H1 (cell line): ENCODE results near the gene FBXL12. TPM values are rescaled to one million over a fixed set of nuclear protein-coding genes. Genes with fewer than 3 reads are reported as not detected.

ENCODE experiments used
- CTCF ChIA-PET: fragments of 300-600 bp; sonication (Branson Sonifier 250); formaldehyde crosslinking; loops from one replicate; lab custom pipeline; 2021; ENCODE audit not compliant: partially characterized antibody; lab: Charles Lee
- POLR2A ChIA-PET: fragments of 300-600 bp; sonication (Branson Sonifier 250); formaldehyde crosslinking; loops from one replicate; lab custom pipeline; 2021; ENCODE audit warnings: inconsistent platforms; ENCODE audit not compliant: partially characterized antibody; lab: Charles Lee
- DNase-seq, 2 experiments: peaks; one replicate each; pipeline versions ENCODE4 v3.0.0 to v3.0.0-alpha.2; 2010 to 2022; ENCODE audit warnings: low spot score in 2 of 2, low read depth in 1 of 2, mixed read lengths in 1 of 2
- FAIRE-seq: peaks from 2 replicates; lab custom pipeline; 2011; peaks lifted over from hg19 to GRCh38; lab: Jason Lieb, UNC
- H2AFZ ChIP-seq: 2 replicates; pipeline ENCODE4 v1.8.1; 2012; ENCODE audit warnings: low read length, inconsistent platforms
- H2AK5ac ChIP-seq: 2 replicates; pipeline ENCODE4 v1.6.1; 2013; ENCODE audit warnings: low read depth, low read length
- H2BK120ac ChIP-seq: replicated peaks from 2 replicates; pipeline ENCODE3; 2013; ENCODE audit warnings: low read depth, low read length, inconsistent platforms
- H2BK12ac ChIP-seq: 2 replicates; pipeline ENCODE4 v1.6.1; 2013; ENCODE audit warnings: low read depth, low read length
- H2BK15ac ChIP-seq: 2 replicates; pipeline ENCODE4 v1.6.1; 2013; ENCODE audit warnings: low read length
- H2BK20ac ChIP-seq: 2 replicates; pipeline ENCODE4 v1.6.1; 2013; ENCODE audit warnings: low read length
- H2BK5ac ChIP-seq: 2 replicates; pipeline ENCODE4 v1.6.1; 2013; ENCODE audit warnings: low read depth, low read length
- H3K14ac ChIP-seq: 2 replicates; pipeline ENCODE4 v1.6.1; 2013; ENCODE audit warnings: inconsistent platforms; ENCODE audit not compliant: insufficient read length
- H3K18ac ChIP-seq: 2 replicates; pipeline ENCODE4 v1.6.1; 2013; ENCODE audit warnings: low read length; ENCODE audit errors: extremely low read depth
- H3K23ac ChIP-seq: 2 replicates; pipeline ENCODE4 v1.6.1; 2013; ENCODE audit warnings: inconsistent platforms; ENCODE audit not compliant: insufficient read length
- H3K23me2 ChIP-seq: 2 replicates; pipeline ENCODE4 v1.6.1; 2013; ENCODE audit warnings: low read depth, low read length
- H3K27ac ChIP-seq: 2 replicates; pipeline ENCODE4 v1.6.1; 2011; ENCODE audit warnings: low read depth, low read length, inconsistent platforms
- H3K27me3 ChIP-seq, 4 experiments: replicated peaks in 1 of 4; 1 replicate in 1 of 4; 2 replicates in 3 of 4; pipeline versions ENCODE4 v1.6.1 to v1.8.1; 2011 to 2013; ENCODE audit warnings: low read length in 3 of 4, mild to moderate bottlenecking in 3 of 4, inconsistent platforms in 2 of 4, mixed read lengths in 2 of 4, moderate library complexity in 1 of 4; ENCODE audit not compliant: control insufficient read depth in 3 of 4, insufficient read depth in 3 of 4; ENCODE audit errors: extremely low read depth in 1 of 4
- H3K36me3 ChIP-seq, 4 experiments: 2 replicates each; pipeline versions ENCODE4 v1.6.1 to v1.8.1; 2011 to 2013; ENCODE audit warnings: mild to moderate bottlenecking in 4 of 4, low read length in 3 of 4, moderate library complexity in 2 of 4, control low read depth in 1 of 4, inconsistent platforms in 1 of 4; ENCODE audit not compliant: insufficient read depth in 4 of 4, control insufficient read depth in 2 of 4
- H3K4ac ChIP-seq: replicated peaks from 2 replicates; pipeline ENCODE3; 2013; ENCODE audit warnings: low read length, low read depth, mixed read lengths, inconsistent platforms; ENCODE audit not compliant: insufficient read length
- H3K4me1 ChIP-seq, 4 experiments: replicated peaks in 1 of 4; 1 replicate in 1 of 4; 2 replicates in 3 of 4; pipeline versions ENCODE4 v1.6.1 to v1.8.1; 2011 to 2013; ENCODE audit warnings: low read length in 3 of 4, inconsistent platforms in 2 of 4, mixed read lengths in 1 of 4; ENCODE audit not compliant: insufficient read depth in 4 of 4, control insufficient read depth in 3 of 4
- H3K4me2 ChIP-seq, 2 experiments: 2 replicates each; pipeline versions ENCODE4 v1.6.1 to v1.8.1; 2011 to 2013; ENCODE audit warnings: low read depth in 2 of 2, low read length in 2 of 2, control low read depth in 1 of 2, inconsistent platforms in 1 of 2, mild to moderate bottlenecking in 1 of 2; ENCODE audit not compliant: insufficient read depth in 1 of 2
- H3K4me3 ChIP-seq, 4 experiments: fragments of 200-600, 300-600 bp in 1 of 4; sonication (generic), shearing (Covaris generic), sonication (Bioruptor Twin) in 1 of 4; 2 replicates each; pipeline versions ENCODE4 v1.5.1 to v1.8.1; 2011 to 2016; ENCODE audit warnings: low read length in 4 of 4, low read depth in 3 of 4, control low read depth in 2 of 4, inconsistent platforms in 2 of 4, mild to moderate bottlenecking in 2 of 4, mixed read lengths in 1 of 4, moderate library complexity in 1 of 4; ENCODE audit not compliant: insufficient read depth in 2 of 4; ENCODE audit errors: extremely low read depth in 1 of 4
- H3K56ac ChIP-seq: replicated peaks from 2 replicates; pipeline ENCODE3; 2013; ENCODE audit warnings: low read depth, mild to moderate bottlenecking, mixed read lengths, low read length, inconsistent platforms; ENCODE audit not compliant: insufficient read length
- H3K79me1 ChIP-seq: 2 replicates; pipeline ENCODE4 v1.6.1; 2013; ENCODE audit warnings: low read depth, low read length, control low read depth
- H3K79me2 ChIP-seq, 2 experiments: 2 replicates each; pipeline versions ENCODE4 v1.6.1 to v1.8.1; 2012 to 2013; ENCODE audit warnings: low read length in 2 of 2, mild to moderate bottlenecking in 2 of 2, inconsistent platforms in 1 of 2; ENCODE audit not compliant: insufficient read depth in 2 of 2, control insufficient read depth in 1 of 2
- H3K9ac ChIP-seq, 4 experiments: replicated peaks in 1 of 4; 1 replicate in 1 of 4; 2 replicates in 3 of 4; pipeline versions ENCODE4 v1.6.1 to v1.8.1; 2011 to 2013; ENCODE audit warnings: low read depth in 3 of 4, low read length in 3 of 4, control low read depth in 2 of 4, mild to moderate bottlenecking in 2 of 4, moderate library complexity in 2 of 4, inconsistent platforms in 1 of 4; ENCODE audit errors: extremely low read depth in 1 of 4
- H3K9me3 ChIP-seq, 2 experiments: 2 replicates each; pipeline versions ENCODE4 v1.6.1 to v1.8.1; 2012 to 2013; ENCODE audit warnings: mild to moderate bottlenecking in 2 of 2, moderate library complexity in 2 of 2, control low read depth in 1 of 2, inconsistent platforms in 1 of 2, low read depth in 1 of 2, low read length in 1 of 2, mixed read lengths in 1 of 2; ENCODE audit not compliant: insufficient read depth in 2 of 2
- H4K20me1 ChIP-seq, 2 experiments: replicated peaks in 1 of 2; 2 replicates each; pipeline versions ENCODE3 to v1.8.1; 2011 to 2013; ENCODE audit warnings: inconsistent platforms in 2 of 2, low read length in 2 of 2, mild to moderate bottlenecking in 1 of 2; ENCODE audit not compliant: insufficient read depth in 2 of 2, control insufficient read depth in 1 of 2
- H4K5ac ChIP-seq: 2 replicates; pipeline ENCODE4 v1.6.1; 2013; ENCODE audit warnings: low read length, low read depth, mixed read lengths, inconsistent platforms; ENCODE audit not compliant: insufficient read length
- H4K8ac ChIP-seq: 2 replicates; pipeline ENCODE4 v1.8.0; 2013; ENCODE audit warnings: mild to moderate bottlenecking, moderate library complexity, low read length, inconsistent platforms; ENCODE audit not compliant: insufficient read depth; ENCODE audit errors: extremely low read depth
- H4K91ac ChIP-seq: replicated peaks from 2 replicates; pipeline ENCODE3; 2013; ENCODE audit warnings: low read length, mixed read lengths, inconsistent platforms; ENCODE audit not compliant: insufficient read length
- BCL11A ChIP-seq, 2 experiments: IDR thresholded peaks; one replicate each; pipeline ENCODE4 v1.6.1; 2011; ENCODE audit warnings: low read depth in 2 of 2, low read length in 2 of 2, mild to moderate bottlenecking in 2 of 2
- MAFK ChIP-seq: IDR thresholded peaks from 2 replicates; pipeline ENCODE4 v1.6.1; 2012; ENCODE audit warnings: low read depth, mild to moderate bottlenecking, improper control_type of control experiment, low read length
- RFX5 ChIP-seq: IDR thresholded peaks from 2 replicates; pipeline ENCODE4 v1.6.1; 2011; ENCODE audit warnings: low read depth, low read length, improper control_type of control experiment, borderline replicate concordance
- TAF1 ChIP-seq: IDR thresholded peaks from 2 replicates; pipeline ENCODE4 v1.6.1; 2011; ENCODE audit warnings: mild to moderate bottlenecking, low read depth, low read length
- WGBS, 2 experiments: shearing (Covaris generic) in 1 of 2; methylation state at CpG; one replicate each; pipeline versions ENCODE4 v1.1.6 to v1.1.7; 2013 to 2015; ENCODE audit warnings: low lambda C conversion rate in 2 of 2, mixed read lengths in 2 of 2, inconsistent platforms in 1 of 2, low coverage in 1 of 2, missing lambda C conversion rate in 1 of 2; ENCODE audit not compliant: insufficient replicate concordance in 2 of 2, insufficient coverage in 1 of 2, insufficient read length in 1 of 2; ENCODE audit errors: extremely low coverage in 1 of 2, missing lambda C conversion rate in 1 of 2; 5-methylcytosine and 5-hydroxymethylcytosine counted together
- polyA plus RNA-seq, 7 experiments: library from polyadenylated mRNA; depleted of rRNA in 3 of 7; stranded (reverse) in 5 of 7; unstranded in 2 of 7; fragments of >200 nt in 5 of 7; fragments of 200-250 nt in 2 of 7; gene quantifications; 1 replicate in 5 of 7; 2 replicates in 1 of 7; 4 replicates in 1 of 7; pipeline versions ENCODE4 v1.2.1 to v1.2.3, GENCODE V29; 2011 to 2013; ENCODE audit warnings: missing spikeins in 2 of 7, mixed read lengths in 2 of 7
- total RNA-seq: library from RNA; stranded (reverse); fragmentation: NEBNext Ultra II Directional; extraction: Animal tissue kit (Norgen Biotek cat#: 25700); gene quantifications from 2 replicates; pipeline ENCODE4 v1.2.1, GENCODE V29; 2021

FBXL12 gene
- total and polyA plus RNA-seq, 2 of the 8 experiments (the other 6 are each of a cell fraction or from before 2014, with no cell fraction given) = 24.6 to 62.3 TPM

GRCh38 chr19:9827289-9828238, 8.7 kb upstream of the FBXL12 start, which contains the start of gene UBL5:
UBL5 (plus strand) TSS chr19:9827918; CDS start chr19:9828338, 420 bp downstream.
- Histone ChIP-seq H3K4me1 (peaks cover 0 to 5% (median 0%) of the 10 kb centered on the region in 4 experiments; a peak in 2 of 7 replicates), H2BK120ac (no peak within 1 kb of the TSS), H3K23me2 (peaks cover 9% of the 10 kb centered on the region; the same call in 1 of the 2 replicates), H3K56ac (no peak within 1 kb of the TSS), H2AK5ac (no peak within 1 kb of the TSS), H3K36me3 (peaks cover 4 to 8% (median 8%) of the 10 kb centered on the region in 4 experiments; a peak in 7 of 8 replicates), H3K27me3 (no peaks in the 10 kb centered on the region), H3K79me2 (peaks cover 13 to 39% of the 10 kb centered on the region in 2 experiments), H4K8ac (peak within 1 kb of the TSS; percentile 82; the same call in 1 of the 2 replicates), H2BK12ac (no peak within 1 kb of the TSS), H3K9me3 (no peaks in the 10 kb centered on the region), H3K4me2 (peak within 1 kb of the TSS; percentile 90 to 93), H3K18ac (peak within 1 kb of the TSS; percentile 48; the same call in 1 of the 2 replicates), H4K91ac (no peak within 1 kb of the TSS), H4K5ac (no peak within 1 kb of the TSS), H2BK15ac (no peak within 1 kb of the TSS), H3K4me3 (peak within 1 kb of the TSS; percentile 77 to 93 (median 90)), H3K79me1 (peaks cover 5% of the 10 kb centered on the region), H3K9ac (peak within 1 kb of the TSS; percentile 69 to 82 (median 78)), H3K14ac (no peak within 1 kb of the TSS), H2AFZ (no peak within 1 kb of the TSS), H3K23ac (no peak within 1 kb of the TSS), H2BK5ac (no peak within 1 kb of the TSS; the same call in none of the 2 replicates), H3K27ac (peak within 1 kb of the TSS; percentile 55), H2BK20ac (no peak within 1 kb of the TSS), H4K20me1 (peaks cover 6 to 7% of the 10 kb centered on the region in 2 experiments), H3K4ac (no peak within 1 kb of the TSS)
- CTCF ChIA-PET = interaction anchor here (1.0 kb wide), 1 partner anchor 105 kb away, joined by 3 read pairs; no protein-coding TSS in a partner anchor
- POLR2A ChIA-PET = interaction anchor here (0.8 to 1.7 kb wide), 9 partner anchors 9 to 290 kb away, joined by 3 to 8 read pairs (median 4); partner anchors contain the start of genes FBXL12 and ZNF846
- FAIRE-seq = no peak
- 2% methylated on average over 62 of the region's 62 CpGs; no CpG with 5 or more reads in 1 of the 2 experiments for WGBS, 2 experiments
- peak; percentile 82 to 89 for DNase-seq
- TF ChIP-seq MAFK (no peak), TAF1 (peak; percentile 85), BCL11A (IDR thresholded peaks at IDR 0.05; ENCODE audit: low read depth in 2 of 2, low read length in 2 of 2) (no peak), RFX5 (no peak)
